Erythroblast (primary cell): ENCODE measurements around the gene CDK11A.
"Not testable (repeated sequence)": the region's sequence is repeated elsewhere in the genome, so short reads cannot be mapped to it uniquely, and the experiment has no call there.

Experiments
- GATA1 ChIP-seq: IDR thresholded peaks from 2 replicates; pipeline ENCODE4 v1.6.1; 2011; ENCODE audit warnings: low read depth, mild to moderate bottlenecking, control low read depth, low read length, moderate library complexity
- POLR2A ChIP-seq: IDR thresholded peaks from 2 replicates; pipeline ENCODE4 v1.6.1; 2011; ENCODE audit warnings: mild to moderate bottlenecking, low read length

- not testable (repeated sequence) for TF ChIP-seq POLR2A, GATA1
Observed at GRCh38 chr1:1704284-1704957, 19.7 kb downstream of the CDK11A start.
